ENCODE results near the gene PKNOX2. TPM values are rescaled to one million over a fixed set of nuclear protein-coding genes. Genes with fewer than 3 reads are reported as not detected.

PKNOX2 gene
- total RNA-seq, 1 experiment from 2014 or later, result 3.7 TPM

DNA sequence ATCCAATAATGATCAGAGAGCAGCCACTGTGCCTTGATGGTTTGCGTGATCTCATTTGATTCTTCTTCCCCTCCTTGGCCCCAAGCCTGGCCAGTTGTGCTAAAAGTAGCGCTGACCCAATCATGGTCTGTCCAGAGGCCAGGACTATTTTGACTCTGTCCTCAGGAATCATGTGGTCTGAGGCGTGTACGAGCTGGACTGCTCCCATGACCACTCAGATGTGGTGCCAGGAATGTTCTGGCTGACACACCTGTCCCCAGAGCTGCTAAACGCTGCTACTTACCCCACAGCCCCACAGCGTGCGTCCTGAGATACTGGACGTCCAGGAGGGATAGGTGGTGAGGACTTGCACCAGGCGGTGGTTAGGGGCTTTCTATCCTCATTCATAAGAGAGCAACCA lies 261.1 kb downstream of the PKNOX2 start:
- Mint-ChIP-seq H3K36me3 (no peaks in the 10 kb centered on the region), H3K9me3 (no peaks in the 10 kb centered on the region), H3K4me3 (no peak overlapping the region), H3K27ac (no peak overlapping the region), H3K27me3 (ENCODE audit: low read depth) (no peaks in the 10 kb centered on the region), H3K4me1 (peaks cover 22% of the 10 kb centered on the region)
- no peak for ATAC-seq
- no peak for DNase-seq (ENCODE audit: low spot score)
- TF ChIP-seq, protein P1, sequence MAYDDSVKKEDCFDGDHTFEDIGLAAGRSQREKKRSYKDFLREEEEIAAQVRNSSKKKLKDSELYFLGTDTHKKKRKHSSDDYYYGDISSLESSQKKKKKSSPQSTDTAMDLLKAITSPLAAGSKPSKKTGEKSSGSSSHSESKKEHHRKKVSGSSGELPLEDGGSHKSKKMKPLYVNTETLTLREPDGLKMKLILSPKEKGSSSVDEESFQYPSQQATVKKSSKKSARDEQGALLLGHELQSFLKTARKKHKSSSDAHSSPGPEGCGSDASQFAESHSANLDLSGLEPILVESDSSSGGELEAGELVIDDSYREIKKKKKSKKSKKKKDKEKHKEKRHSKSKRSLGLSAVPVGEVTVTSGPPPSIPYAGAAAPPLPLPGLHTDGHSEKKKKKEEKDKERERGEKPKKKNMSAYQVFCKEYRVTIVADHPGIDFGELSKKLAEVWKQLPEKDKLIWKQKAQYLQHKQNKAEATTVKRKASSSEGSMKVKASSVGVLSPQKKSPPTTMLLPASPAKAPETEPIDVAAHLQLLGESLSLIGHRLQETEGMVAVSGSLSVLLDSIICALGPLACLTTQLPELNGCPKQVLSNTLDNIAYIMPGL (CRISPR knock-in tag; IDR thresholded peaks at IDR 0.05), result no peak
- POLR2A ChIA-PET, result no interaction called here
- CTCF ChIA-PET, result interaction anchor here (1.4 kb wide), 1 partner anchor 12 kb away, joined by 4 read pairs; no protein-coding TSS in a partner anchor

DNA sequence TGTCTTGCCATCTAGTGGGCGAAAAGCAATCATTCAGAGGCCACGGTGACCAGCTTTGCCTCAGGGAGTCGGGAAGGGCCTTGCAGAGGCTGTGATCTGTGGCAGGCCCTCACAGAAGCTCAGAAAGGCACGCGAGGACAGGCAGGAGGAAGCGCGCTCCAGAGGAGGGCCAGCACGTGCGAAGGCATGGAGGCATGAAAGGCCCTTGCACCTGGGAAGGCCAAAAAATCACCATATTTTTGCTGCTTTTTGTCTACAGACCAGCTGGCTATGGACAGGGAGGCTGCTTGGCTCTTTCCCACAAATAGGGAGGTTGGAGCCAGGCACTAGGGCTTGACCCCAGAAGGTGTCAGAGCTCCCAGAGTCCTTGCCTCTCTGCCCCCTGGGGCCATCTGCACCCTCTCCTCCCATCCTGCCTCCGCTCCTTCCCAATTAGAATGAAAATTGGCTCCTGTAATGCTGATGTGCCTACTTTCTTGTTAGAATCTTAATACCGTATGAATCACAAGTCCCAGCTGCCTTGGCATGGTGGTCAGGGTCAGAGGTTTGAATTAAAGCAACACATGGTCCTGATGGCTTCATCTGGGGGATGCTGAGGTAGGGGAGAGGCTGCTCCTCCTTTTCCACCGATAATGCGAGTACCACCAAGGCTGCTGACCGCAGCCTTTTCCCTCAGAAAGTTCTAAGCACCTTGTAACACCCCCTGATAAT lies 262.4 kb downstream of the PKNOX2 start:
- no peak overlapping the region for H3K27ac Mint-ChIP-seq
- no peaks in the 10 kb centered on the region for H3K9me3 Mint-ChIP-seq
- no peak overlapping the region for H3K4me3 Mint-ChIP-seq
- no peaks in the 10 kb centered on the region for H3K36me3 Mint-ChIP-seq
- peaks cover 22% of the 10 kb centered on the region for H3K4me1 Mint-ChIP-seq
- POLR2A ChIA-PET, result interaction anchor here (1.5 kb wide), 1 partner anchor 335 kb away, joined by 3 read pairs; no protein-coding TSS in a partner anchor
- TF ChIP-seq ZNF263 (CRISPR knock-in tag; IDR thresholded peaks at IDR 0.05; ENCODE audit: low read depth), result no peak
- TF ChIP-seq, protein P2, sequence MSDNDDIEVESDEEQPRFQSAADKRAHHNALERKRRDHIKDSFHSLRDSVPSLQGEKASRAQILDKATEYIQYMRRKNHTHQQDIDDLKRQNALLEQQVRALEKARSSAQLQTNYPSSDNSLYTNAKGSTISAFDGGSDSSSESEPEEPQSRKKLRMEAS (CRISPR knock-in tag; IDR thresholded peaks at IDR 0.05), result peak; percentile 65
- no peak for DNase-seq (ENCODE audit: low spot score)
- ATAC-seq, result no peak
- no peaks in the 10 kb centered on the region for H3K27me3 Mint-ChIP-seq (ENCODE audit: low read depth)
- CTCF ChIA-PET, result interaction anchor here (0.6 to 8.4 kb wide), 15 partner anchors 9 to 335 kb away, joined by 3 to 128 read pairs (median 3); partner anchors contain the start of gene TMEM218

DNA sequence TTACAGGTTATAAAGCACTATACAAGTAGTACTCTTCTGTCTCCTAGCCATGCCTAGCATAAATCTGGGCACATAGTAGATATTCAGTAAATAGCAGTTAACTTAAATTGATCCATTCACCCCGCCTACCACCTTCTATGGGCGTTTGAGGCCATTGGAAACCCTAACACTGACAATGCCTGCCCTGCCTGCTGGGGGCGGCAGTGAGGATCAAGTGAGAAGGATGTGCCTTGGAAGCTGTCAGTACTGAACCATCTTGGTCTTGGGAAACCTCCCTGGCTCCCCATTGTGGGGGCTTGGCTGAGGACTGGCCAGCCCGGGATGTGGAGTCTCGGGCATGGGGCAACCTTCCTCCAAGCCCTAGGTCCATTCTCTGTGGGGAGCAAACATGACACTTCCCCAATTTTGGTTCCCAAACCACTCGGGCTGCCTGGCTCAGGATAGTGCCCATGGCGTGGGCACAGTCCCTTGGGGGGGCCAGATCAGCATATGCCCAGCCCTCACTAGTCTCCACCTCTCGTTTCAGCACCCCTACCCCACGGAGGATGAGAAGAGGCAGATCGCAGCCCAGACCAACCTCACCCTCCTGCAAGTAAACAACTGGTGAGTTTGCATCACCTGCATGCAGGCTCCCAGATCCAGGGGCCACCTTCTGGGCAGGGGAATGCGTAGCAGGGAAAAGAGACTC lies 264.1 kb downstream of the PKNOX2 start:
- no peak overlapping the region for H3K27ac Mint-ChIP-seq
- H3K4me3 Mint-ChIP-seq, result no peak overlapping the region
- 0 out of 2 replicates have a peak, but pooled peaks have one; percentile 27 for TF ChIP-seq ESRRA (CRISPR knock-in tag; IDR thresholded peaks at IDR 0.05; ENCODE audit: borderline replicate concordance)
- TF ChIP-seq TEAD1 (CRISPR knock-in tag; IDR thresholded peaks at IDR 0.05), result no peak
- H3K36me3 Mint-ChIP-seq, result no peaks in the 10 kb centered on the region
- no peaks in the 10 kb centered on the region for H3K27me3 Mint-ChIP-seq (ENCODE audit: low read depth)
- ATAC-seq (no peak), DNase-seq (ENCODE audit: low spot score) (peak; percentile 41)
- H3K4me1 Mint-ChIP-seq, result peaks cover 30% of the 10 kb centered on the region
- ChIA-PET POLR2A (interaction anchor here (0.6 kb wide), 1 partner anchor 67 kb away, joined by 3 read pairs; no protein-coding TSS in a partner anchor), CTCF (interaction anchor here (0.6 to 8.4 kb wide), 68 partner anchors 9 to 508 kb away, joined by 3 to 128 read pairs (median 4); partner anchors contain the start of genes CCDC15, CHEK1, EI24 and FEZ1)
- no peaks in the 10 kb centered on the region for H3K9me3 Mint-ChIP-seq

DNA sequence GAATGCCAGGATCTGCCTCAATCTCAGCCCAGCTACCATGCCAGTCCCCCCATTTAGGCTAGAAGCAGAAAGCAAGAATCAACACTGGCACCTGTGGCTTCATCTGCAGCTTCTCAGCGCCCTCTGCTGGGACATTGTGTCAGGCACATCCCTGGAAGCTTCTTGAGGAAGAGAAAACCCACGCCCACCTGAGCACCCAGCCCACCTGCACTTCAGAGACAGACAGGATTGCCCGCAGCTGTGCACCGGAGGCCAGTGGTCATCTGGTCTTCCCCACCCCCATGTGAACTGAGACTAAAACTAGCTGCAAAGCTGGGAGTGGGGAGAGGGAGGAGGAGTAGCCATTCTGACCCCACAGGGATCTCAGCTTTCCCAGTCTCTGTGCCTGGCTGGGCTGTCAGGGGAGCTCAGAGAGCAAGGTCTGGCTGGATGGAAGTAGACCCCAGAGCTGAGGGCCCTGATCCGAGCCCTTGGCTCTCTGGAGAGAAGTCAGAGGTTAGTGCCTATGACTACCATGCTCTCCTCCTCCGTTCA lies 264.7 kb downstream of the PKNOX2 start:
- Mint-ChIP-seq H3K4me1 (peaks cover 36% of the 10 kb centered on the region), H3K27me3 (ENCODE audit: low read depth) (no peaks in the 10 kb centered on the region), H3K9me3 (no peaks in the 10 kb centered on the region), H3K4me3 (no peak overlapping the region), H3K36me3 (no peaks in the 10 kb centered on the region), H3K27ac (no peak overlapping the region)
- ATAC-seq (peak; percentile 66), DNase-seq (ENCODE audit: low spot score) (peak; percentile 90)
- POLR2A ChIA-PET, result interaction anchor here (0.6 kb wide), 1 partner anchor 68 kb away, joined by 3 read pairs; no protein-coding TSS in a partner anchor
- TF ChIP-seq, protein P3, sequence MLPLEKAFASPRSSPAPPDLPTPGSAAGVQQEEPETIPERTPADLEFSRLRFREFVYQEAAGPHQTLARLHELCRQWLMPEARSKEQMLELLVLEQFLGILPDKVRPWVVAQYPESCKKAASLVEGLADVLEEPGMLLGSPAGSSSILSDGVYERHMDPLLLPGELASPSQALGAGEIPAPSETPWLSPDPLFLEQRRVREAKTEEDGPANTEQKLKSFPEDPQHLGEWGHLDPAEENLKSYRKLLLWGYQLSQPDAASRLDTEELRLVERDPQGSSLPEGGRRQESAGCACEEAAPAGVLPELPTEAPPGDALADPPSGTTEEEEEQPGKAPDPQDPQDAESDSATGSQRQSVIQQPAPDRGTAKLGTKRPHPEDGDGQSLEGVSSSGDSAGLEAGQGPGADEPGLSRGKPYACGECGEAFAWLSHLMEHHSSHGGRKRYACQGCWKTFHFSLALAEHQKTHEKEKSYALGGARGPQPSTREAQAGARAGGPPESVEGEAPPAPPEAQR (CRISPR knock-in tag; IDR thresholded peaks at IDR 0.05), result no peak
- no peak for TF ChIP-seq FOXJ3 (CRISPR knock-in tag; IDR thresholded peaks at IDR 0.05; ENCODE audit: borderline replicate concordance)
- peak; percentile 42; the same call in 1 of the 2 replicates for TF ChIP-seq TEAD1 (CRISPR knock-in tag; IDR thresholded peaks at IDR 0.05)
- TF ChIP-seq, protein P4, sequence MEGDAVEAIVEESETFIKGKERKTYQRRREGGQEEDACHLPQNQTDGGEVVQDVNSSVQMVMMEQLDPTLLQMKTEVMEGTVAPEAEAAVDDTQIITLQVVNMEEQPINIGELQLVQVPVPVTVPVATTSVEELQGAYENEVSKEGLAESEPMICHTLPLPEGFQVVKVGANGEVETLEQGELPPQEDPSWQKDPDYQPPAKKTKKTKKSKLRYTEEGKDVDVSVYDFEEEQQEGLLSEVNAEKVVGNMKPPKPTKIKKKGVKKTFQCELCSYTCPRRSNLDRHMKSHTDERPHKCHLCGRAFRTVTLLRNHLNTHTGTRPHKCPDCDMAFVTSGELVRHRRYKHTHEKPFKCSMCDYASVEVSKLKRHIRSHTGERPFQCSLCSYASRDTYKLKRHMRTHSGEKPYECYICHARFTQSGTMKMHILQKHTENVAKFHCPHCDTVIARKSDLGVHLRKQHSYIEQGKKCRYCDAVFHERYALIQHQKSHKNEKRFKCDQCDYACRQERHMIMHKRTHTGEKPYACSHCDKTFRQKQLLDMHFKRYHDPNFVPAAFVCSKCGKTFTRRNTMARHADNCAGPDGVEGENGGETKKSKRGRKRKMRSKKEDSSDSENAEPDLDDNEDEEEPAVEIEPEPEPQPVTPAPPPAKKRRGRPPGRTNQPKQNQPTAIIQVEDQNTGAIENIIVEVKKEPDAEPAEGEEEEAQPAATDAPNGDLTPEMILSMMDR (IDR thresholded peaks at IDR 0.05), result peak; percentile 48
- TF ChIP-seq, protein P5, sequence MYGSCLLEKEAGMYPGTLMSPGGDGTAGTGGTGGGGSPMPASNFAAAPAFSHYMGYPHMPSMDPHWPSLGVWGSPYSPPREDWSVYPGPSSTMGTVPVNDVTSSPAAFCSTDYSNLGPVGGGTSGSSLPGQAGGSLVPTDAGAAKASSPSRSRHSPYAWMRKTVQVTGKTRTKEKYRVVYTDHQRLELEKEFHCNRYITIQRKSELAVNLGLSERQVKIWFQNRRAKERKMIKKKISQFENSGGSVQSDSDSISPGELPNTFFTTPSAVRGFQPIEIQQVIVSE (CRISPR knock-in tag; IDR thresholded peaks at IDR 0.05; ENCODE audit: borderline replicate concordance), result no peak
- no peak for TF ChIP-seq CBFB (CRISPR knock-in tag; IDR thresholded peaks at IDR 0.05; ENCODE audit: low read depth)
- TF ChIP-seq, protein P6, sequence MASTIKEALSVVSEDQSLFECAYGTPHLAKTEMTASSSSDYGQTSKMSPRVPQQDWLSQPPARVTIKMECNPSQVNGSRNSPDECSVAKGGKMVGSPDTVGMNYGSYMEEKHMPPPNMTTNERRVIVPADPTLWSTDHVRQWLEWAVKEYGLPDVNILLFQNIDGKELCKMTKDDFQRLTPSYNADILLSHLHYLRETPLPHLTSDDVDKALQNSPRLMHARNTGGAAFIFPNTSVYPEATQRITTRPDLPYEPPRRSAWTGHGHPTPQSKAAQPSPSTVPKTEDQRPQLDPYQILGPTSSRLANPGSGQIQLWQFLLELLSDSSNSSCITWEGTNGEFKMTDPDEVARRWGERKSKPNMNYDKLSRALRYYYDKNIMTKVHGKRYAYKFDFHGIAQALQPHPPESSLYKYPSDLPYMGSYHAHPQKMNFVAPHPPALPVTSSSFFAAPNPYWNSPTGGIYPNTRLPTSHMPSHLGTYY (CRISPR knock-in tag; IDR thresholded peaks at IDR 0.05), result no peak
- TF ChIP-seq IRF2 (CRISPR knock-in tag; IDR thresholded peaks at IDR 0.05; ENCODE audit: borderline replicate concordance, low read depth), result no peak
- no peak for TF ChIP-seq NFE2L1 (CRISPR knock-in tag; IDR thresholded peaks at IDR 0.05)
- TF ChIP-seq, protein P7, sequence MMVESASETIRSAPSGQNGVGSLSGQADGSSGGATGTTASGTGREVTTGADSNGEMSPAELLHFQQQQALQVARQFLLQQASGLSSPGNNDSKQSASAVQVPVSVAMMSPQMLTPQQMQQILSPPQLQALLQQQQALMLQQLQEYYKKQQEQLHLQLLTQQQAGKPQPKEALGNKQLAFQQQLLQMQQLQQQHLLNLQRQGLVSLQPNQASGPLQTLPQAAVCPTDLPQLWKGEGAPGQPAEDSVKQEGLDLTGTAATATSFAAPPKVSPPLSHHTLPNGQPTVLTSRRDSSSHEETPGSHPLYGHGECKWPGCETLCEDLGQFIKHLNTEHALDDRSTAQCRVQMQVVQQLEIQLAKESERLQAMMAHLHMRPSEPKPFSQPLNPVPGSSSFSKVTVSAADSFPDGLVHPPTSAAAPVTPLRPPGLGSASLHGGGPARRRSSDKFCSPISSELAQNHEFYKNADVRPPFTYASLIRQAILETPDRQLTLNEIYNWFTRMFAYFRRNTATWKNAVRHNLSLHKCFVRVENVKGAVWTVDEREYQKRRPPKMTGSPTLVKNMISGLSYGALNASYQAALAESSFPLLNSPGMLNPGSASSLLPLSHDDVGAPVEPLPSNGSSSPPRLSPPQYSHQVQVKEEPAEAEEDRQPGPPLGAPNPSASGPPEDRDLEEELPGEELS (CRISPR knock-in tag; IDR thresholded peaks at IDR 0.05), result no peak
- CTCF ChIA-PET, result interaction anchor here (0.6 to 8.4 kb wide), 70 partner anchors 9 to 509 kb away, joined by 3 to 128 read pairs (median 4); partner anchors contain the start of genes CCDC15, CHEK1, EI24 and FEZ1

Measured in WTC11 (cell line).